HG02981 (cell line): ENCODE results near the gene RSRC1.
"Not testable (repeated sequence)": the region's sequence is repeated elsewhere in the genome, so short reads cannot be mapped to it uniquely, and the experiment has no call there.

Experiments used
- ATAC-seq: cut with Tn5 transposase; IDR thresholded peaks from one replicate; pipeline ENCODE4 v1.9.1; 2021; ENCODE audit warnings: mild to moderate bottlenecking, moderate library complexity; ENCODE audit not compliant: unreplicated experiment

Gene RSRC1

GRCh38 chr3:158109804-158110657 is at the start of gene RSRC1:
Gene RSRC1 (plus strand): TSS chr3:158110089. CDS start chr3:158122105, 12,016 bp downstream.
- peak; percentile 77 for ATAC-seq

- ATAC-seq, result not testable (repeated sequence)
Observed at GRCh38 chr3:158065574-158065973, 44.3 kb upstream of the RSRC1 start.

GRCh38 chr3:158072790-158073189 is 37.1 kb upstream of the RSRC1 start:
- ATAC-seq, result no peak

- ATAC-seq, result no peak
Observed at GRCh38 chr3:158074591-158074990, 35.3 kb upstream of the RSRC1 start.

- ATAC-seq, result no peak
Observed at GRCh38 chr3:158079599-158079998, 30.3 kb upstream of the RSRC1 start.

GRCh38 chr3:158084651-158085050 is 25.2 kb upstream of the RSRC1 start:
- ATAC-seq, result no peak

- ATAC-seq, result no peak
Observed at GRCh38 chr3:158085358-158085757, 24.5 kb upstream of the RSRC1 start.

- no peak for ATAC-seq
Observed at GRCh38 chr3:158085931-158086330, 24.0 kb upstream of the RSRC1 start.

GRCh38 chr3:158086361-158086760 is 23.5 kb upstream of the RSRC1 start:
- no peak for ATAC-seq

- no peak for ATAC-seq
Observed at GRCh38 chr3:158086776-158087175, 23.1 kb upstream of the RSRC1 start.

GRCh38 chr3:158091531-158091930 is 18.4 kb upstream of the RSRC1 start:
- no peak for ATAC-seq

- ATAC-seq, result no peak
Observed at GRCh38 chr3:158093526-158093925, 16.4 kb upstream of the RSRC1 start.

GRCh38 chr3:158094235-158095110 is 15.4 kb upstream of the RSRC1 start:
- ATAC-seq, result peak; percentile 39

- peak; percentile 12 for ATAC-seq
Observed at GRCh38 chr3:158095111-158095813, 14.6 kb upstream of the RSRC1 start.

- no peak for ATAC-seq
Observed at GRCh38 chr3:158095814-158096704, 13.8 kb upstream of the RSRC1 start.

- no peak for ATAC-seq
Observed at GRCh38 chr3:158097081-158097592, 12.8 kb upstream of the RSRC1 start.

- peak; percentile 87 for ATAC-seq
Observed at GRCh38 chr3:158097593-158098308, 12.1 kb upstream of the RSRC1 start.

- no peak for ATAC-seq
Observed at GRCh38 chr3:158098309-158098639, 11.6 kb upstream of the RSRC1 start.

GRCh38 chr3:158098834-158099424 is 11.0 kb upstream of the RSRC1 start:
- ATAC-seq, result no peak
